ENCODE data around the gene PTS.

Gene PTS

DNA sequence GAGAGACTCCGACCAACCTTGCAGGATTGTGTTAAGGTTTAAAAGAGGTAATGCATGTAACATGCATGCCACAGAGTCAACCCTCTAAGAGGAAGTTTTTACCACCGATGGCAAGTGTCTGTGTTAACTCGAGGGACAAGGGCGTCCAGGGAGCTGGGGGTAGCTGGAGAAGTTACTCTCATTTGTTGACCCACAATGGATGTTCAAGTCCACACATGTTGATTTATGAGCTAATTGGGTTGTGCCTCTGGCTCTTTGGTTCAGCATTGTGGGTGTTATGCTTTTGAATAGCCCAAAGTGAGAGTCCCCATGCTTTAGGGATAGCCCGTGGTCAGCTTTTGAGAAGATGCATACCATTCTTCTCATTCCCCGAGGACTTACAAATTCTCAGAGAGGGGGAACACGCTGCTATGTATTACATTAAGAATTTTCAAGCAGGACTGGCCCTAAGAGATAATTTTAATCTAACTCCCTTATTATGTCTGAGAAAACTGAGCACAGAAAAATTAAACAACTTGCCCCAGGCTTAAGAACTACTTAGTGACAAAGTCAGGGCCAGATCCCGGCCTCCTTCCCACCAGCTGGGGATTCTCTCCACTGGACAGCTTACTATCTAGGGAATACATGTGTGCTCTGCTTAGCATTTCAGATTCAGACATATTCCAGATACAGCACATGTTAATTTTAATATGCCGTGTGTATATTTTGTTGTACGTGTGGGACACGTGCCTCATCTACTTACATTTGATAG, 39.6 kb downstream of the PTS start:
- DNase-seq (ENCODE audit: low read depth in 2 of 2), result no peak

GRCh38 chr11:112266410-112266778, 40.2 kb downstream of the PTS start:
- no peak for DNase-seq (ENCODE audit: low read depth in 2 of 2)

GRCh38 chr11:112267188-112267591, 41.0 kb downstream of the PTS start:
- no peak for DNase-seq (ENCODE audit: low read depth in 2 of 2)

DNA sequence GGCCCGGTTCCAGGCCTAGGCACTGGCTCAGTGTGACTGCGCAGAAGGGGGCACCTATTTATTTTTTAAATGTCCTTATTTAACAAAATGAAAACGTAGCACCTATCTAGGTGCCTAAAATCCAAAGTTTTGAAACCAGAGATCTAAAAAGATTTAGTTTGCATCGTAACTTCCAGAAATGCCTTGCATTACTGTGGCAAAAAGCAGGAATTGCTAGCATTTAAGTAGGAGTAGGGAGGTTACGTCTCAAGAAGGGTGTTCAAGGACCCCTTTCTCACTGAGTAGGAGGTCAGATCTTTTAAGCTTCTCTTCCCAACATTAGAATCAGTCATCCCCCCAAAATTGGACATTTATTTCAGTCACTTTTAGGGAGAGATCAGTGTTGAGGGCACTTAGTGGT, 42.2 kb downstream of the PTS start:
- DNase-seq (ENCODE audit: low read depth in 2 of 2), result no peak

DNA sequence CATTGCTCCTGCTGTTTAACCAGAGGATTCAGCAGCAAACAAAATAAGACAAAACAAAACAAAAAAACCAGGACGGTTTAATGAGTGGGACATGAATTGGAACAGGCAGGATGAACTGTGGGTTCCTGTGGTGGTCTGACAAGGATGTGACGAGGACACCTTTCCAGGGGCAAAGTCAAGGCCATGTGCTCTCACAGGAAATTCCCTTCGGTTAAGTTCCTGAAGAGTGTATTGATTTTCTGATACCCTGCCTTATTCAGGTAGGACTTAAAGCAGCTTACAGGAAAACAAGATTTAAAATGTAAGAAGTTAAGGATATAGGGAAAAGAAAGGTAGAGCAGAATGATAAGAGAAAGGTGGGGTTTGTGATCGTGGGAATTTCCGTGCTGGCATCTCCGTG, 42.9 kb downstream of the PTS start:
- DNase-seq (ENCODE audit: low read depth in 2 of 2), result no peak

- DNase-seq (ENCODE audit: low read depth in 2 of 2), result no peak
Measured at GRCh38 chr11:112270551-112271180, 44.4 kb downstream of the PTS start.

DNA sequence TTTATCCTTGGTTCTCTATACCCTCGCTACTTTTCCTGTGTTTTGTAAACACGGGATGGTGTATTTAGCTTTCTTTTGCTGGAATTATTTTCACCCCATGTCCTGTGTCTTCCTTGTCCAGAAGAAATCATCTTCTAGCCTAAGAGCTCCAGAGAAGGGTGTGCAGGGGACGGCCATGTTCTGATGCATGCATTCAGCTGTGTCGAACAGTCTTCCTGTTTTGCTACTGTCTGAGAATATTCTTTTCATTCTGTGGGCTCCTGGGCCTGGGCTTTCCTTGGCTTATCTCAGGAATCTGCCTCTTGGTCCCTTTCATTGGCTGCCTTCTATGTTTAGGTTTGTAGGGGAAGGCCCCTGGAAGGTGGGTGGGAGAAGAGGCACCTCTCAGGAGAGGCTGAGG, 45.0 kb downstream of the PTS start:
- no peak for DNase-seq (ENCODE audit: low read depth in 2 of 2)

DNA sequence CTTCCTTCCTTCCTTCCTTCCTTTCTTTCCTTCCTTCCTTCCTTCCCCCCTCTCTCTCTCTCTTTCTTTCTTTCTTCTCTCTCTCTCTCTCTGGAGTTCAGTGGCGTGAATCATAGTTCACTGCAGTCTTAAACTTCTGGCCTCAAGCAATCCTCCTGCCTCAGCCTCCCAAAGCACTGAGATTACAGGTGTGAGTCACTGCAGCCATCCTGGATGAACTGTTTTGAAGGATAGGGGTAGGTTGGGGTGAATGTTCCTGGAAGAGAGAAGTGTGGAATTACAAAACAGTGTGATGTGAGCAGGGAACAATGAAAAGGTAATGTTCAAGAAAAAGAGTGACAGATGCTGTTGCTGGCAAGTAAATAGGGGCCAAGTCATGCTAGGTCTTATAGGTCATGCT, 46.8 kb downstream of the PTS start:
- no peak for DNase-seq (ENCODE audit: low read depth in 2 of 2)

DNA sequence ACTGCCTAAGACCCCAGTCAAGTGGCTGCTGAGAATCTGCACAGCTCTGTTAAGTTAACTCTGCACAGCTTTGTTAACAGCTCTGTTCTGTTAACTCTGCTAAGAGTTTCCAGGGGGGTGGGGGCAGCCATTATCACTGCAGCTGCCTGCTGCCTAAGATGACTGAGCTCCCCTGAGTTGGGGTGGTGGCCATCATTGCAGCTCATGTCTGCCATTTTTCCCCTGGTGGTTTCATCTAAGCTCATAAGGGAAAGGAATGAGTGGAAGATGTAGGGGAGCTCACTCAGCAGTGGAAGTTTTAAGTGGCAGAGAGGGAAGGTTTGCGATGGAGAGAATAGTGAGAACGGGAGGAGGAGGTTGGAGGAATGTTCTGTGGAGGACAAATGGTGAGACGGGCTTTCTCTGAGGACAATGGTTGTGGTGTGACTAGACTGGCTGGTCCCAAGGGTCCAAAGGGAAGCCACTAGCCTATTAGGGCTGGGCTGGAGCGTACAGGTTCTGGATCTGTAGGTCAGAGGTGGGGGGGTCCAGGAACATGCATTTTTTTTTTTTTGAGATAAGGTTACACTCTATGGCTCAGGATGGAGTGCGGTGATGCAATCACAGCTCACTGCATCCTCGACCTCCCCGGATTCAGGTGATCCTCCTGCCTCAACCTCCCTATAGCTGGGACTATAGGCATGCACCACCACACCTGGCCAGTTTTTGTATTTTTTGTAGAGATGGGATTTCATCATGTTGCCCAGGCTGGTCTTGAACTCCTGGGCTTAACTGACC, 48.0 kb downstream of the PTS start:
- DNase-seq (ENCODE audit: low read depth in 2 of 2), result no peak

DNA sequence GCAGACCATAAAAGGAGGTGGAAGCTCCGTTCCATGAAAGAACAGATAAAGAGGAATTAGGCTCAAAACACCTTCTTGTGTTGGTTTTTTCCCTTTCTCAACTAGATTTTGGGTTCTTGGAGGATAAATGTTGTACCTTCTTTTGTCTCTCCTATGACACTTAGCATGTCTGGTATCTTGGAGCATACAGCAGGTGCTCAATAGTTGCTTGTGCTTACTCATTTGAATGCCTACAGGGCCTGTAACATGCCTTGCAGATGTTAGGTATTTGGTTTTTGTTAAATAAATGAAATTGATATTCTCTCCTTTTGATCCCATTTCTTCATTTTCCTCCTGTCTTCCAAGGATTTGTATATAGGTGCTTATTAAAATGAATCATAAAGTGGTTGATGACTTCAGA, 50.8 kb downstream of the PTS start:
- no peak for DNase-seq (ENCODE audit: low read depth in 2 of 2)

DNA sequence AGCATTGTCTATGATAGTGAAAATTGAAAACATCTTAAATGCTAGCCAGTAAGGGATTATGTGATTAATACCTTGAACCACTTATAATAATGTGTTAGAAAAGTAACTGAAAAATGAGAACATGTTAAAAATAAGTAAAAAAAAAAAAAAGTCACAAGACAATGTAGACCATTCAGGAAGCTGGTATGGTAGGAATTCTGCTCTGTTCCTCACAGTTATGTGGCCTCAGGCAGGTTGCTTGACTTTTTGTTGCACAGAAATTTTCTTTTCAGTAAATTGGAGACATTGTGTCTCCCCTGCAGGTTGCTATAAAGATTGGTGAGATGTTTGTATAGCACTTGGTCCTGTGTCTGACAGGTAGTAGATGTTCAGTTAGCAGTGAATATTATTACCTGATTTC, 51.7 kb downstream of the PTS start:
- DNase-seq (ENCODE audit: low read depth in 2 of 2), result no peak

- DNase-seq (ENCODE audit: low read depth in 2 of 2), result no peak
Measured at GRCh38 chr11:112278803-112279202, 52.6 kb downstream of the PTS start.

GRCh38 chr11:112279901-112280267, 53.7 kb downstream of the PTS start:
- DNase-seq (ENCODE audit: low read depth in 2 of 2), result peak; percentile 52 to 58

DNA sequence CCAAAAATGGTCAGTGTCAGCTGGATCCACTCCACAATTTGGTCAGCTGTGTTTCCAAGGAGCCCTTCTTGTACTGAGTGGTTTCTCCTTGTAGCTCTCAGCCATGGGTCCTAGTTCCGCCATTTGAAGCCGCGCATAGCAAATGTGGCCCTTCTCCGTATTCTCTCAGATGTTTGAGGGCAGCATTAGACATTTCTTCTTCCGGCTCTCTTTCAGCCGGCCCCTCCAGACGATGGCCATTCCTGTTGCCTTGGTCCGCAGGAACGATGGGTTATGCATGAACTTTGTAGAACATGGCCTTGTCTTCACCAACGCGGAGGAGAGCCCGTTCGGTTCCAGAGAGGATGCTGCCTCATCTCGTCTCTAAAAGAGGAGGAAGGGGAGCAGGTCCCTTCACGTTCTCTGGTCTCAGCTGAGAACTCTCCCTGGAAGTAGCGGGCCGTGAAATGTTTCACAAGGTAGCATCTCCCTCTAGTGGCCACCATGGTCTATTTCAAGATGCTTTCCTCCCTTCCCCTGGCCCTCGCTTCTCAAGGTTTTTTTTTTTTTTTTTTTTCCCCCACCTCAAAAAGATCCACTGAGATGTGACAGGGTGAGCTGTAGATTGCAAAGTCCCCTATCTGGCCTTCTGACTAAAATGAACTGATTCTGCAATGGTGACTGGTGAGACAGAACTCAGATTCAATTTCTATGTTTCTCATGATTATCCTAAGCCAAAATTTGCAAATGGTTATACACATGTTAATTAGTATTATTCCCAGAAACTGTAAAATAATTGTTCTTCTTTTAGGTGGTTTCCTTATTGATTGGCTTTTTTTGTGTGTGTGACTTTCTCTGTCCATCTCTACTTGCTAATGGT, 54.3 kb downstream of the PTS start:
- peak; percentile 41 to 42 for DNase-seq (ENCODE audit: low read depth in 2 of 2)

DNA sequence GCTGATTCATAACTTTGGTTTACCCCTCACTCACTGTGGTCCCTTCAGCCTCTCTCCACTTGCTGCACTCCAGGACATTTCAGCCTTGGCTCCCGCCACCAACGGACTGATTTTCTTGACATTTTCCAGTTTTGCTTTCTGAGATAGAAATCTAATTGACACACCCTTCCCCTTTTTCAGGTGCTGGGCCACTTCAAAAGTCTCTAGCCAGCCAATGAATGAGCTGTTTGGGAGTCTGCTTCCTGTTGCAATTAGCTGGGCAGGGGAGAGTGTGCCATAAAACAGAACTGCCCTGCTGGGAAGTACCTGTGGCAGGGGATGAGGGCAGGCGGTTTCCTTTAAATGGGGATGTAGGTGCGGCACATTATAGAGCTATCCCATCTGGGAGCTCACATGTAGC, 55.5 kb downstream of the PTS start:
- no peak for DNase-seq (ENCODE audit: low read depth in 2 of 2)
